Astrocyte (in vitro differentiated cells and primary cell): ENCODE results near the gene HIF1AN.

ENCODE experiments used
- EZH2 ChIP-seq: IDR thresholded peaks from 2 replicates; pipeline ENCODE4 v1.6.1; 2012; ENCODE audit warnings: mild to moderate bottlenecking, low read length, inconsistent platforms; ENCODE audit not compliant: insufficient read depth
- TF ChIP-seq, protein P1 (sequence below): IDR thresholded peaks from 2 replicates; pipeline ENCODE4 v1.5.1; 2011; ENCODE audit warnings: low read depth, mild to moderate bottlenecking, inconsistent platforms, low read length, moderate library complexity; ENCODE audit not compliant: insufficient read depth

DNA sequence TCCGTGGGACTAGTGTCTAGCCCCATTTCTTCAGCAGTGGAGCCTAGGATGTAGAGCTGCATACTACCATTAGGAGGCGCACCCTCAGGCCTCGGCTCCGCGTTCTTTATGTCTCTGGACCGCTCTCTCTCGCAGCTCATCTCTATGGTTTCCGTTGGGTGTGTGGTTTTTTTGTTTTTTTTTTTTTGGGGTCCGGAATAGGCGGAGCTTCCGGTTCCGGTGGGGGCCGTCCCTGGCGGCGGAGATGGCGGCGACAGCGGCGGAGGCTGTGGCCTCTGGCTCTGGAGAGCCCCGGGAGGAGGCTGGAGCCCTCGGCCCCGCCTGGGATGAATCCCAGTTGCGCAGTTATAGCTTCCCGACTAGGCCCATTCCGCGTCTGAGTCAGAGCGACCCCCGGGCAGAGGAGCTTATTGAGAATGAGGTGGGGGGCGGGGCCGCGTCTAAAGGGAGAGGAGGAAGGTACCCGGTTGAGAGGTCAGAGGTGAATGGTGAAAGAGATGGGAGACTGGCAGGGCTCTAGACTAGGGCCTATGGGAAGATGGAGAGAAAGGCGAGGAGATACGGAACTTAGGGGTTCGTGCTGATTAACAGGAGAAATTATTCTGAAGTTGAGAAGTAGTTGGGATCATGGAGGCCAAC lies at the start of gene HIF1AN:
- TF ChIP-seq, protein P1, sequence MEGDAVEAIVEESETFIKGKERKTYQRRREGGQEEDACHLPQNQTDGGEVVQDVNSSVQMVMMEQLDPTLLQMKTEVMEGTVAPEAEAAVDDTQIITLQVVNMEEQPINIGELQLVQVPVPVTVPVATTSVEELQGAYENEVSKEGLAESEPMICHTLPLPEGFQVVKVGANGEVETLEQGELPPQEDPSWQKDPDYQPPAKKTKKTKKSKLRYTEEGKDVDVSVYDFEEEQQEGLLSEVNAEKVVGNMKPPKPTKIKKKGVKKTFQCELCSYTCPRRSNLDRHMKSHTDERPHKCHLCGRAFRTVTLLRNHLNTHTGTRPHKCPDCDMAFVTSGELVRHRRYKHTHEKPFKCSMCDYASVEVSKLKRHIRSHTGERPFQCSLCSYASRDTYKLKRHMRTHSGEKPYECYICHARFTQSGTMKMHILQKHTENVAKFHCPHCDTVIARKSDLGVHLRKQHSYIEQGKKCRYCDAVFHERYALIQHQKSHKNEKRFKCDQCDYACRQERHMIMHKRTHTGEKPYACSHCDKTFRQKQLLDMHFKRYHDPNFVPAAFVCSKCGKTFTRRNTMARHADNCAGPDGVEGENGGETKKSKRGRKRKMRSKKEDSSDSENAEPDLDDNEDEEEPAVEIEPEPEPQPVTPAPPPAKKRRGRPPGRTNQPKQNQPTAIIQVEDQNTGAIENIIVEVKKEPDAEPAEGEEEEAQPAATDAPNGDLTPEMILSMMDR = peak; percentile 97
- TF ChIP-seq EZH2 = no peak
